ENCODE data around the gene BRF1.

DNA sequence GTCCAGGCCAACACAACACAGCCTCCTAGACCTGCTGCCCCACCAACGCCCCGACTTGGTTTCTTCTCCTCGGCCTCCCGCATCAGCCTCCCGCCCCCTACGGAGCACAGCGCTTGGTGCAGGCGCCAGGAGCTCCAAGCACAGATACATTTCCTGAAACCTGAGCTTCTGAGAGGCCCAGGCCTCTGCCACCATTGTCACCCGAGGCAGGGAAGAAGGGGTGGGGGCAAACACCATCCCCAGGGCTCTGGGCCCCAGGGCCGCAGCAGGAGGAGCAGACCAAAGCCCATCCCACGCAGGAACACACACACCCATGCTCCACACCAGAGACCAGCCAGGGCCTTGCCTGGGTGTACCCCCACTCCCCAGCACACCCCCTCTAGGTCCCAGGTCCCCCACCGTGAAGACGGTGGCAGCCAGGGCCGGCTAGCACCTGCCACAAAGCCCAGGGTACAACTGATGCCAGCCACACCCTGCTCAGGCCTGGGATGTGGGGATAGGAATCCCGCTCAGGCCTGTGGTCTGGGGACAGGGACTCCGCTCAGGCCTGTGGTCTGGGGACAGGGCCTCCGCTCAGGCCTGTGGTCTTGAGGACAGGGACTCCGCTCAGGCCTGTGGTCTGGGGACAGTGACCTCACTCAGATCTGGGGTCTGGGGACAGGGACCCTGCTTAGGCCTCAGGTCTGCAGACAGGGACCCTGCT is 137.6 kb downstream of the BRF1 start:
- TF ChIP-seq CHD2 (IDR thresholded peaks at IDR 0.05; ENCODE audit: low read length, partially characterized antibody) (no peak), RAD21 (IDR thresholded peaks at IDR 0.05; ENCODE audit: low read length) (no peak)
- TF ChIP-seq, protein P1, sequence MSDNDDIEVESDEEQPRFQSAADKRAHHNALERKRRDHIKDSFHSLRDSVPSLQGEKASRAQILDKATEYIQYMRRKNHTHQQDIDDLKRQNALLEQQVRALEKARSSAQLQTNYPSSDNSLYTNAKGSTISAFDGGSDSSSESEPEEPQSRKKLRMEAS (IDR thresholded peaks at IDR 0.05; ENCODE audit: low read depth), result no peak

All from SK-N-SH (cell line).